HG03045 (cell line): ENCODE results near the gene HERC2.
"Not testable (repeated sequence)": the region's sequence is repeated elsewhere in the genome, so short reads cannot be mapped to it uniquely, and the experiment has no call there.

Experiments
- ATAC-seq: cut with Tn5 transposase; IDR thresholded peaks from one replicate; pipeline ENCODE4 v1.9.1; 2021; ENCODE audit warnings: mild to moderate bottlenecking, moderate library complexity; ENCODE audit not compliant: unreplicated experiment

Gene HERC2

DNA sequence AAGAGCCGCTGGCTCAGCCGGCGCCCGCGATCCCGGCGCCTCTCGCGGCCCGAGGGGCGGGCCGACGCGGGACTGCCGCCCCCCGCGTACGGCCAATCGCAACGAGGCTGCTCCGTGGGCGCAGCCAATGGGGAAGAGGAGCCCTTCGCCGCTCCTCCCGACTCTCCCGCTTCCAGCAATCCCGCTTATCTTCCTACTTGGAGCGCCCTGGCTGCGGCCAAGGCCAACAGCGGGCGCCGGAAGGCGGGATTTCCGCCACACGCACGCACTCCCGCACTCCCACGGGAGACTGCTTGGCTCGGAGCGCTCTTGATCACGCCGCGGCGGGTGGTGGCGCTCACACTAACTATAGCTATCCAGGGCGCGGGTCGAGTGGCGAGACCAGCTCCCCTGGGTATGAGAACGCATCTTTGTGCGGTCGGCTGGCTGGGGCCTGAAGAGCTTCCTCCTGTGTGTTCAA is at the start of gene HERC2:
HERC2 (minus strand) TSS at position 51 of the 460 bp plus-strand sequence. CDS start 746 bp downstream, outside the sequence.
- ATAC-seq = not testable (repeated sequence)

DNA sequence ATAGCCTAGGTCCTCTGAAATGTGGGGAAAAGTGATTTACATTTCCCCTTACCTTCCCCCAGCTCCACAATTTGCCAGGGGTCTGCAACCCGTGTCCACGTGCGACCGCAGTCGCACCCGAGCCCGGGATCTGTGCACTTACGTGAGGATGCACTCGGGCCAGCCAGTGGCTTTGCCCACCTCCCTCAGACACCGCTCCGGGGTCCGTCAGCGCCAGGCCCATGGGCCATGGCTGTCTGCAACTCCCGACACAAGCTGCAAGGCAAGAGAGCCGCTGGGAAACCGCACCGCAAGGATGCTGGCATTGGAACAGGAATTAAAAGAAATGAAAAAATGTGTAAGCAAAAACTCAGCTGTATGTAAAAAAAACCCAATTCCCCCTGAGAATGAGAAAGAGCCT is 43.5 kb upstream of the HERC2 start:
- ATAC-seq = not testable (repeated sequence)

DNA sequence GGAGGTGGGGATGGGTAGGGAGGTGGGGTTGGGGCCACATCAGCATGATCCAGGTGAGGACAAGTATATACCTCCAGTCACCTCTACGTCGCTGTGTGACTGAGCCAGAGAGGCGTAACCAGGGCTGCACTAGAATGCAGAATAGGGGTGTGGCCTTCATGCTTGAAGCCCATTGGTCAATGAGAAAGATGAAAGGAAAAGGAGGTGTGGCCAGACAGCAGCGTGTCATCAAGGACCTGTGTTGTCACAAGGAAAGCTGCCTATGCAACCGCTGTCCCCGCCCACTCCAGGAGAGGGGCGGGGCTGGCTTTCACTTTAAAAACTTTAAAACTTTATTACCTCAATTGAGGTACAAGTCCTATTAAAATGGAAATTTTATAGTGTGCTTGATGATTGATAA is 36.0 kb upstream of the HERC2 start, which contains the start of gene GOLGA6L24:
GOLGA6L24 (minus strand) TSS at position 101 of the 400 bp plus-strand sequence; CDS start at position 40, 61 bp downstream.
- not testable (repeated sequence) for ATAC-seq

GRCh38 chr15:28321358-28322078 is 461 bp downstream of the HERC2 start:
- not testable (repeated sequence) for ATAC-seq

DNA sequence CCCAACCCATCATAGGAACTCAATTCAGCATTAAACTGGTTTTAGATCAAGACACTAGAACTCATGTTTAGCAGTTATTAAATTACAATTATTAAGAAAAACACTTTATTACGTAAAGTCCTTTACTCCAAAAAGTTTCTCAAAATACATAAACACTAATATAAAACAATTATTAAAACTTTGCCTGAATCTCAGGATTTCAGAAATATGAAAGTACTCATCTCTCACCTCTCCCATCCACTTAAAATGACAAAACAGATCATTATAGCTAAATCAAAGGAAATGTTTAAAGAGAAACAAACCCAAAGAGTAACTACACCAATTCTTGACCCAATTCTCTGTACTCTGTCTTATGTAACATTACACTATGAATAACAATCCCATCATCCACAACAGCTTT is 2.3 kb downstream of the HERC2 start:
- not testable (repeated sequence) for ATAC-seq

GRCh38 chr15:28318828-28319227 is 3.2 kb downstream of the HERC2 start:
- not testable (repeated sequence) for ATAC-seq

GRCh38 chr15:28318122-28318521 is 3.9 kb downstream of the HERC2 start:
- ATAC-seq = not testable (repeated sequence)

GRCh38 chr15:28316958-28317357 is 5.0 kb downstream of the HERC2 start:
- ATAC-seq = not testable (repeated sequence)

GRCh38 chr15:28310454-28310853 is 11.5 kb downstream of the HERC2 start:
- ATAC-seq = not testable (repeated sequence)

DNA sequence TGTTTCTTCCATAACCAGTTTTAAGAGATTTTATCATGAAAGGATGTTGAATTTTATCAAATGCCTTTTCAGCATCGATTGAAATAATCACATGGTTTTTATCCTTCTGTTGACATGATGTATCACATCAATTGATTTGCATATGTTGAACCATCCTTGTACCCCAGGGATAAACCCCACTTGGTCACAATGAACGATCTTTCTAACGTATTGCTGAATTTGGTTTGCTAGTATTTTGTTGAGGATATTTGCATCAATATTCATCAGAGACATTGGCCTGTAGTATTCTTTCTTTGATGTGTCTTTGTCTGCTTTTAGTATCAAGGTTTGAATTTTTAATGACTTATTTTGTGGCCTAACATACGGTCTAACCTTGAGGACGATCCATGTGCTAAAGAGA is 13.3 kb downstream of the HERC2 start:
- ATAC-seq = not testable (repeated sequence)

DNA sequence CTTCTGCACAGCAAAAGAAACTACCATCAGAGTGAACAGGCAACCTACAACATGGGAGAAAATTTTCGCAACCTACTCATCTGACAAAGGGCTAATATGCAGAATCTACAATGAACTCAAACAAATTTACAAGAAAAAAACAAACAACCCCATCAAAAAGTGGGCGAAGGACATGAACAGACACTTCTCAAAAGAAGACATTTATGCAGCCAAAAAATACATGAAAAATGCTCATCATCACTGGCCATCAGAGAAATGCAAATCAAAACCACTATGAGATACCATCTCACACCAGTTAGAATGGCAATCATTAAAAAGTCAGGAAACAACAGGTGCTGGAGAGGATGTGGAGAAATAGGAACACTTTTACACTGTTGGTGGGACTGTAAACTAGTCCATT is 16.3 kb downstream of the HERC2 start:
- ATAC-seq = not testable (repeated sequence)

DNA sequence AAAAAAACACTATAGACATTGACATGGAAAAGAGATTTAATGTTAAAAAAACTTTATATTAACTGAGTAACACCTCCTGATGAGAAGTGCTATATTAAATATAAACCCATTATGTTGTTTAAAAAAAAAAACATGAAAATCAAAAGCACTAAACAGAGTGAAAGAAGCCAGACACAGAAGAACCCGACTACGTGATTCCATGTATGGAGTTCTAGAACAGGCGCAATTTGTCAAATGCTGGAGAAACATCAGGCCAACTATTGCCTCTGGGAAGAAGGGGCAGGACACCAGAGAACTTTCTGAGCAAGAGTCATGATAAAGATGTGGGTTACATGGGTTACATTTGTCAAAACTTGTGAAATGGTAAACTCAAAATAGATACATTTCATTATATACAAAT is 24.5 kb downstream of the HERC2 start:
- ATAC-seq = not testable (repeated sequence)

GRCh38 chr15:28296814-28297213 is 25.2 kb downstream of the HERC2 start:
- not testable (repeated sequence) for ATAC-seq

DNA sequence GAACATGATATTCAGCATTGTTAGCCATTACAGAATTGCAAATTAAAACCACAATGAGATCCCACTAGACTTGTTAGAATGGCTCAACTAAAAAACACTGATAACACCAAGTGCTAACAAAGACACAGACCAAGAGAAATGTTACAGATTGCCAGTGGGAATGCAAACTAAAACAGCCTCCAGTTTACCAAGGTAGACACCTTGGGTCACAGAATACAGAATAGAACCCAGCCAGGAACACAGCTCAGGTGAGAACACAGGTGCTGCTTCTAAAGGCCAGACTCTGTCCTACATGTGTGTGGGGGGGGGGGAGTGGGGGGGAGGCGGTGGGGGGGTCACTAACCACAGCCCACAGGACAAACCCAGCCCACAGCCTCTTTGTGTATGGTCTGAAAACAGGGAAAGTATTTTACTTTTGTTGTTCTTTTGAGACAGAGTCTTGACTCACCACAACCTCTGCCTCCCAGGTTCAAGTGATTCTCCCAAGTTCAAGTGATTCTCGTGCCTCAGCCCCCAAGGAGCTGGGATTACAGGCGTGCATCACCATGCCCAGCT is 26.9 kb downstream of the HERC2 start:
- ATAC-seq = not testable (repeated sequence)

GRCh38 chr15:28294560-28294959 is 27.4 kb downstream of the HERC2 start:
- ATAC-seq = not testable (repeated sequence)

DNA sequence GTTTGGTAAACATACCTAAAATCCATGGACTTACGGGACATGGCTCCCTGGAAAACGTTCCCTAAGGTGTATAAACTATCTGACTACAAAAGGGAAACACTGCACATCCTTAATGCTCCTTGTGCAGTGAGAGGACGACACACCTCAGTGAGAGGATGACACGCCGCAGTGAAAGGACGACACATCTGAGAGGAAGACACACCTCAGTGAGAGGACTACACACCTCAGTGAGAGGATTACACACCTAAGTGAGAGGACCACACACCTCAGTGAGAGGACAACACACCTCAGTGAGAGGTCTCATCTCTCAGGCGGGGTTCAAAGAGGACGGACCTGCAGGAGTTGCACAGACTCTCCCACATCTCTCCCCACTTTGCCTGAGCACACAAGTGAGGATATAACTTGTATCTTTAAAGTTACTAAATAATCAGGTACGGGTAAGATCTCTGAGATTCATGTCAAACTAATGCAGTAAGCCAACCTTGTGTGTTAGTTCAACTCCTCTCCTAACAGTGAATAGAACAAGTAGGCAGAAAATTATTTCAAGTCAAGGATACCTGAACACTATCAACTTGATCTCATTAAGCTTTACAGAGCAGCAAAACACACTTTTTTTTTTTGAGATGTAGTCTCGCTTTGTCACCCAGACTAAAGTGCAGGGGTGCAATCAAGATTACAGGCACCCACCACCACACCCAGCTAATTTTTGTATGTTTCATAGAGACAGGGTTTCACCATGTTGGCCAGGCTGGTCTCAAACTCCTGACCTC is 32.1 kb downstream of the HERC2 start:
- peak; percentile 28 for ATAC-seq

GRCh38 chr15:28288830-28289693 is 32.9 kb downstream of the HERC2 start:
- peak; percentile 57 for ATAC-seq

DNA sequence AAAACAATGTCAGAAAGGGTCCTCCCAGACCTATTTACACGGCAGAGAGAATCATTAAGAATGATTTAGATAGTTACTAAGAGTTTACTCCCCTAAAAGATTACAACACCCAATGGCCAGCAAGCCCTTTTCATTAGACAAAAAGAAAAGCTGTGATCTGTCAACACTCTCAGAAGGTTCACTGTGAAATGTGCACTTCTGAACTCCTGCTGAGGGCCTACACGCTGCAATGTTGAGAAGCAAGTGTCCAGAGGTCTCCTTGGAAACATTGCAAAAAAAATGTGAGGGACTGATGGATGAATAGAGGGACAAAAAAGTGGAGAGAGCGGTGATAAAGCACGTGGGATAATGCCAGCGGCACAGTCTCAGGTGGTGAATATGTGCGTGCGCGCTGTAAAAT is 35.3 kb downstream of the HERC2 start:
- not testable (repeated sequence) for ATAC-seq

- ATAC-seq = no peak
Measured at GRCh38 chr15:28286031-28286430, 35.9 kb downstream of the HERC2 start.

- ATAC-seq = no peak
Measured at GRCh38 chr15:28281876-28282275, 40.1 kb downstream of the HERC2 start.
